ENCODE results near the gene MED12L. TPM values are rescaled to one million over a fixed set of nuclear protein-coding genes. Genes with fewer than 3 reads are reported as not detected.

The MED12L gene
- total and polyA plus RNA-seq, 9 donors, result 0.15 to 2.4 (median 0.75) TPM

DNA sequence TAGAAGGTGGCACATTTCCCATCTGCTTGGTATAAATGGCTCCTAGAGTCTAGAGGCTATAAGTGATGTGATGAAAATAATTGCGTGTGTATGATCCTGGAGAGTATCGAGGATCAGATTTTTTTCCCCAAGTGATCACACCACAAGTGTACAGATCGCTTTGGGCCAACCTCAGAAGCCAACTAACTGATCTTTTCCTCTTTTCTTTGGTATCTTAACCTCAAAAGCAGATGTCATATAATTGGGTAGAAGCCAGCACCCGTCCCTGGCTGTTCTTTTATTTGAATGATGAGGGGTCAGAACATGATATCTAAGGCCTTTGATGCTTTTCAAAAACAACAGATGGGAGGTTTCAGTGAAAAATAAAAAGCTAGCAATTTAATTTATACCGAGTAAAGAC lies 189.6 kb downstream of the MED12L start:
- 66 to 67% (median 66%) methylated on average over 5 of the region's 5 CpGs for WGBS, 3 donors
- no peak overlapping the region for H3K27ac ChIP-seq
- intact Hi-C loops (cut with DNase I), result no loop called here

DNA sequence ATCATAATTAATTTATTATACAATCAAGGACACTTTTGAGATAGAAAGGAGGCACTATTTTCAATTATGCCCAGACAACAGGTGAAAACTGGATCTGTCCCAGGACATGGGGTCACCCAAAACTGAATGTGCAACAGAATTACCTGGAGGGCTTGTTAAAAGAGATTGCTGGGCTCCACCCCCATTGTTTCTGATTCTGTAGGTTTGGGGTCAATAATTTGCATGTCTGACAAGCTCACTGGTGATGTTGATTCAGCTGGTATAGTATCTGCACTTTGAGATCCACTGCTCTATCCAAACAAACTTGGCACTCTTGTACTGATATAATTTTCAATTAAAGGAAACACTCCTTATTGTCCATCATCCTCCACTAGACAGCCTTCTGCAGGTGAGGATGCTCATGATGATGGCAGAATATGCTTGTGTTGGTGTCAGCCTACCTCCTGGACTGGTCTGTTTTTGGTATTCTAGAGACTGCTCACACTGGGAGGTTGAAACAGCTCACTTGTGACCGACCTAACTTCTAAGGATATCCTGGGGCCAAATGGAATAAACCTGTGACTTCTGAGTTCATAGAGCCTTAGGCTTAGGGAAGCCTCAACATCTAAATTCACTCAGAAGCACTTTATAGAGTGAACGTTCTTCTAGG lies 190.7 kb downstream of the MED12L start:
- TF ChIP-seq, protein P1, sequence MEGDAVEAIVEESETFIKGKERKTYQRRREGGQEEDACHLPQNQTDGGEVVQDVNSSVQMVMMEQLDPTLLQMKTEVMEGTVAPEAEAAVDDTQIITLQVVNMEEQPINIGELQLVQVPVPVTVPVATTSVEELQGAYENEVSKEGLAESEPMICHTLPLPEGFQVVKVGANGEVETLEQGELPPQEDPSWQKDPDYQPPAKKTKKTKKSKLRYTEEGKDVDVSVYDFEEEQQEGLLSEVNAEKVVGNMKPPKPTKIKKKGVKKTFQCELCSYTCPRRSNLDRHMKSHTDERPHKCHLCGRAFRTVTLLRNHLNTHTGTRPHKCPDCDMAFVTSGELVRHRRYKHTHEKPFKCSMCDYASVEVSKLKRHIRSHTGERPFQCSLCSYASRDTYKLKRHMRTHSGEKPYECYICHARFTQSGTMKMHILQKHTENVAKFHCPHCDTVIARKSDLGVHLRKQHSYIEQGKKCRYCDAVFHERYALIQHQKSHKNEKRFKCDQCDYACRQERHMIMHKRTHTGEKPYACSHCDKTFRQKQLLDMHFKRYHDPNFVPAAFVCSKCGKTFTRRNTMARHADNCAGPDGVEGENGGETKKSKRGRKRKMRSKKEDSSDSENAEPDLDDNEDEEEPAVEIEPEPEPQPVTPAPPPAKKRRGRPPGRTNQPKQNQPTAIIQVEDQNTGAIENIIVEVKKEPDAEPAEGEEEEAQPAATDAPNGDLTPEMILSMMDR (IDR thresholded peaks at IDR 0.05), result no peak
- TF ChIP-seq EP300 (IDR thresholded peaks at IDR 0.05), result no peak
- TF ChIP-seq POLR2A (IDR thresholded peaks at IDR 0.05), result no peak
- 77 to 91% (median 88%) methylated on average over 2 of the region's 2 CpGs for WGBS, 3 donors
- no peak for DNase-seq
- no peaks in the 10 kb centered on the region for H3K27me3 ChIP-seq
- H3K36me3 ChIP-seq, result no peaks in the 10 kb centered on the region
- intact Hi-C loops (cut with DNase I), result no loop called here
- no peak overlapping the region for H3K4me3 ChIP-seq
- no peak overlapping the region for H3K27ac ChIP-seq
- no peaks in the 10 kb centered on the region for H3K9me3 ChIP-seq
- H3K4me1 ChIP-seq (ENCODE audit: insufficient read depth), result no peaks in the 10 kb centered on the region

More for the DNA sequence above, 189.6 kb downstream of the MED12L start:
- H3K36me3 ChIP-seq, result no peaks in the 10 kb centered on the region
- H3K4me1 ChIP-seq (ENCODE audit: insufficient read depth), result no peaks in the 10 kb centered on the region
- DNase-seq, result no peak
- H3K9me3 ChIP-seq, result no peaks in the 10 kb centered on the region
- no peaks in the 10 kb centered on the region for H3K27me3 ChIP-seq
- no peak for TF ChIP-seq POLR2A (IDR thresholded peaks at IDR 0.05)
- no peak for TF ChIP-seq EP300 (IDR thresholded peaks at IDR 0.05)
- TF ChIP-seq, protein P1 (IDR thresholded peaks at IDR 0.05), result no peak
- H3K4me3 ChIP-seq, result no peak overlapping the region

DNA sequence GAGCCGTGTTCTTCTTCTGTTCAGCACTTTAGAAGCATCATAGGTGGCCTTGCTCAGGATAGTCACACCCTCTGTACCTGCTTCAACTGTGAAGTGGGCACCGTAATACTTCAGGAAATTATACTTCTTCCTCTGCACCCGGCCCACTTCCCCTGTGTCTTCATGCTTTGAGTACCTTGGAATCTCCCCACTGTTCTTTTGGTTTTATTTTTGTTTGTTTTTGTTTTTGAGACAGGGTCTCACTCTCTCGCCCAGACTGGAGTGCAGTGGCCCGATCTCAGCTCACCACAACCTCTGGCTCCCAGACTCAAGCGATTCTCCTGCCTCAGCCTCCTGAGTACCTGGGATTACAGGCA lies 191.2 kb downstream of the MED12L start:
- H3K27ac ChIP-seq, result no peak overlapping the region

DNA sequence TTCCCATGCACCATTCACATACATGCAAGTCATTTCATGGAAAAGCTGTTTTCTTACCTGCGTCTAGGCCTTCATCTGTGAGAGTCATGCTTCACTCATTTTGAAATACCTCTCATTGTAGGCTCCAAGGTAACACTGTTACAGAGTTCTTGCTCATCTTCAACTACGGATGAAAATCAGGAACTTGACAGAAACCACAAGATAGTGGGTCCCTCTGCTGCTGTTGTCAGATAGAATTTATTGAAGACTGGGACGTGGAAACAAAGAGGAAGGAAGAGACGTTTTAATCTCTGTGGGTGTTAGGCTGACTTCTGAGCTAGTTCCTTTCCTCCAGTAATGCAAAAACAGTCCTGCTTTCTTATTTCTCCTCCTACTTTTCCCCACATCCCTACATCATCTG lies 192.8 kb downstream of the MED12L start, which contains the start of gene P2RY14:
Gene P2RY14, minus strand, starts transcription at position 313 of the 400 bp plus-strand sequence. CDS start 64,226 bp downstream, outside the sequence.
- H3K27me3 ChIP-seq, result no peaks in the 10 kb centered on the region
- DNase-seq, result no peak
- H3K27ac ChIP-seq, result no peak within 1 kb of the TSS
- WGBS, 3 donors, result 62 to 68% (median 64%) methylated on average over 4 of the region's 4 CpGs
- intact Hi-C loops (cut with DNase I), result no loop called here
- H3K4me1 ChIP-seq (ENCODE audit: insufficient read depth), result no peaks in the 10 kb centered on the region
- no peaks in the 10 kb centered on the region for H3K9me3 ChIP-seq
- H3K4me3 ChIP-seq, result no peak within 1 kb of the TSS
- TF ChIP-seq EP300 (IDR thresholded peaks at IDR 0.05) (no peak), POLR2A (IDR thresholded peaks at IDR 0.05) (no peak)
- TF ChIP-seq, protein P1 (IDR thresholded peaks at IDR 0.05), result no peak
- H3K36me3 ChIP-seq, result no peaks in the 10 kb centered on the region

More for the DNA sequence above, 191.2 kb downstream of the MED12L start:
- TF ChIP-seq, protein P1 (IDR thresholded peaks at IDR 0.05), result no peak
- TF ChIP-seq POLR2A (IDR thresholded peaks at IDR 0.05), result no peak
- no peak for TF ChIP-seq EP300 (IDR thresholded peaks at IDR 0.05)
- intact Hi-C loops (cut with DNase I), result no loop called here
- no peaks in the 10 kb centered on the region for H3K9me3 ChIP-seq
- DNase-seq, result no peak
- no peak overlapping the region for H3K4me3 ChIP-seq
- H3K27me3 ChIP-seq, result no peaks in the 10 kb centered on the region
- H3K4me1 ChIP-seq (ENCODE audit: insufficient read depth), result no peaks in the 10 kb centered on the region
- no peaks in the 10 kb centered on the region for H3K36me3 ChIP-seq
- WGBS, 3 donors, result 87 to 96% (median 95%) methylated on average over 6 of the region's 6 CpGs

Data from ovary (tissue), 9 donors.